ENCODE measurements around the gene SELP. TPM values are rescaled to one million over a fixed set of nuclear protein-coding genes. Genes with fewer than 3 reads are reported as not detected.

SELP gene
- total and polyA plus RNA-seq, 2 of the 8 experiments (the other 6 are each of a cell fraction or from before 2014, with no cell fraction given) = not detected

- WGBS, 2 experiments (ENCODE audit: extremely low coverage in 1 of 2, insufficient coverage in 1 of 2, insufficient read length in 1 of 2, insufficient replicate concordance in 2 of 2, low coverage in 1 of 2, low lambda C conversion rate in 2 of 2, missing lambda C conversion rate in 1 of 2) = 100% methylated on average over 1 of the region's 1 CpG; no CpG with 5 or more reads in 1 of the 2 experiments
- no peak overlapping the region for H3K4me3 ChIP-seq (ENCODE audit: extremely low read depth in 1 of 4, insufficient read depth in 2 of 4, low read depth in 3 of 4, low read length in 4 of 4)
- no peak overlapping the region for H4K5ac ChIP-seq (ENCODE audit: insufficient read length, low read depth, low read length)
- DNase-seq (ENCODE audit: low read depth in 1 of 2, low spot score in 2 of 2) = no peak
- ChIA-PET POLR2A (ENCODE audit: partially characterized antibody) (no interaction called here), CTCF (ENCODE audit: partially characterized antibody) (interaction anchor here (1.7 to 1.8 kb wide), 2 partner anchors 21 to 33 kb away, joined by 3 to 5 read pairs; no protein-coding TSS in a partner anchor)
- no peak overlapping the region for H2BK20ac ChIP-seq (ENCODE audit: low read length)
- H3K79me2 ChIP-seq (ENCODE audit: control insufficient read depth in 1 of 2, insufficient read depth in 2 of 2, low read length in 2 of 2) = no peaks in the 10 kb centered on the region
- no peaks in the 10 kb centered on the region for H3K27me3 ChIP-seq (replicated peaks in 1 of 4; ENCODE audit: control insufficient read depth in 3 of 4, extremely low read depth in 1 of 4, insufficient read depth in 3 of 4, low read length in 3 of 4)
- no peaks in the 10 kb centered on the region for H3K4me1 ChIP-seq (replicated peaks in 1 of 4; ENCODE audit: control insufficient read depth in 3 of 4, insufficient read depth in 4 of 4, low read length in 3 of 4)
- H3K36me3 ChIP-seq (ENCODE audit: control insufficient read depth in 2 of 4, insufficient read depth in 4 of 4, low read length in 3 of 4) = no peaks in the 10 kb centered on the region
- H2BK5ac ChIP-seq (ENCODE audit: low read depth, low read length) = no peak overlapping the region
- no peaks in the 10 kb centered on the region for H4K20me1 ChIP-seq (replicated peaks in 1 of 2; ENCODE audit: control insufficient read depth in 1 of 2, insufficient read depth in 2 of 2, low read length in 2 of 2)
- no peak overlapping the region for H3K27ac ChIP-seq (ENCODE audit: low read depth, low read length)
- no peak overlapping the region for H3K56ac ChIP-seq (replicated peaks; ENCODE audit: insufficient read length, low read depth, low read length)
- H3K18ac ChIP-seq (ENCODE audit: extremely low read depth, low read length) = no peak overlapping the region
- no peak overlapping the region for H4K91ac ChIP-seq (replicated peaks; ENCODE audit: insufficient read length, low read length)
- no peak overlapping the region for H2BK15ac ChIP-seq (ENCODE audit: low read length)
- H3K9me3 ChIP-seq (ENCODE audit: insufficient read depth in 2 of 2, low read depth in 1 of 2, low read length in 1 of 2) = peaks cover 4 to 10% of the 10 kb centered on the region in 2 experiments; a peak in 2 of 4 replicates
- no peak overlapping the region for H3K4ac ChIP-seq (replicated peaks; ENCODE audit: insufficient read length, low read depth, low read length)
- no peak overlapping the region for H4K8ac ChIP-seq (ENCODE audit: extremely low read depth, insufficient read depth, low read length)
- no peak overlapping the region for H2BK12ac ChIP-seq (ENCODE audit: low read depth, low read length)
- H3K23me2 ChIP-seq (ENCODE audit: low read depth, low read length) = no peaks in the 10 kb centered on the region
- H3K79me1 ChIP-seq (ENCODE audit: low read depth, low read length) = no peaks in the 10 kb centered on the region
- no peak for FAIRE-seq
- H2AK5ac ChIP-seq (ENCODE audit: low read depth, low read length) = no peak overlapping the region
- no peak overlapping the region for H3K14ac ChIP-seq (ENCODE audit: insufficient read length)
- no peak overlapping the region for H3K23ac ChIP-seq (ENCODE audit: insufficient read length)
- no peak overlapping the region for H3K9ac ChIP-seq (replicated peaks in 1 of 4; ENCODE audit: extremely low read depth in 1 of 4, low read depth in 3 of 4, low read length in 3 of 4)
- H2AFZ ChIP-seq (ENCODE audit: low read length) = no peak overlapping the region
- no peak overlapping the region for H2BK120ac ChIP-seq (replicated peaks; ENCODE audit: low read depth, low read length)
- no peak overlapping the region for H3K4me2 ChIP-seq (ENCODE audit: insufficient read depth in 1 of 2, low read depth in 2 of 2, low read length in 2 of 2)
- TF ChIP-seq NRF1 (IDR thresholded peaks at IDR 0.05; ENCODE audit: low read depth, low read length) (no peak), MAX (IDR thresholded peaks at IDR 0.05) (no peak), POU5F1 (IDR thresholded peaks at IDR 0.05; ENCODE audit: low read depth, low read length) (no peak), CREB1 (IDR thresholded peaks at IDR 0.05) (no peak), RNF2 (IDR thresholded peaks at IDR 0.05; ENCODE audit: borderline replicate concordance, low read depth, low read length, missing control alignments, poor library complexity, severe bottlenecking) (no peak), BCL11A (IDR thresholded peaks at IDR 0.05; ENCODE audit: low read depth in 2 of 2, low read length in 2 of 2) (no peak), PHF8 (conservative IDR thresholded peaks at IDR 0.05; ENCODE audit: low read depth, low read length) (no peak), TAF7 (optimal IDR thresholded peaks at IDR 0.05; ENCODE audit: borderline replicate concordance, low read depth, low read length) (no peak), CTCF (IDR thresholded peaks at IDR 0.05; ENCODE audit: control extremely low read depth in 1 of 3, insufficient read depth in 1 of 3, low read depth in 1 of 3, low read length in 3 of 3) (no peak), TEAD4 (IDR thresholded peaks at IDR 0.05; ENCODE audit: low read depth, low read length) (no peak), POLR2AphosphoS5 (IDR thresholded peaks at IDR 0.05; ENCODE audit: low read depth, low read length) (no peak), RBBP5 (IDR thresholded peaks at IDR 0.05; ENCODE audit: borderline replicate concordance, low read depth, low read length) (no peak)
Measured at GRCh38 chr1:169634145-169634544, 4.2 kb upstream of the SELP start.
